B cell (primary cell): Measurements from ENCODE around the gene SCYL2. TPM values are rescaled to one million over a fixed set of nuclear protein-coding genes. Genes with fewer than 3 reads are reported as not detected.

Experiments
- ATAC-seq: fragments of 200-7000 bp; cut with Tn5 transposase; one replicate; pipeline ENCODE4 v1.10.0; 2021; ENCODE audit warnings: low read depth, mild to moderate bottlenecking, moderate number of reproducible peaks, moderate library complexity
- CTCF ChIA-PET: fragments of 350-600 bp; sonication (Branson Sonifier 250); formaldehyde crosslinking; loops from one replicate; lab custom pipeline; 2021; ENCODE audit warnings: antibody characterized with exemption, inconsistent platforms; lab: Charles Lee
- POLR2A ChIA-PET: fragments of 350-600 bp; sonication (Branson Sonifier 250); formaldehyde crosslinking; loops from one replicate; lab custom pipeline; 2021; ENCODE audit warnings: antibody characterized with exemption; lab: Charles Lee
- DNase-seq: peaks from one replicate; pipeline ENCODE4 v3.0.0; 2013
- H2AFZ ChIP-seq: 2 replicates; pipeline ENCODE4 v1.6.1; 2012; ENCODE audit warnings: mild to moderate bottlenecking, low read depth, low read length; ENCODE audit not compliant: insufficient read depth, poor library complexity, severe bottlenecking
- H3K27ac ChIP-seq, 2 donors: 1 replicate in 1 of 2; 2 replicates in 1 of 2; pipeline ENCODE4 v1.5.1; 2012 to 2013; ENCODE audit warnings: low read length in 2 of 2, mild to moderate bottlenecking in 2 of 2, moderate library complexity in 1 of 2
- H3K27me3 ChIP-seq, 4 experiments: fragments of 200-600 bp in 1 of 4; sonication (generic) in 1 of 4; replicated peaks in 1 of 4; 1 replicate in 2 of 4; 2 replicates in 2 of 4; pipeline versions ENCODE4 v1.6.1 to v1.7.0; 2013 to 2016; ENCODE audit warnings: low read length in 3 of 4, mild to moderate bottlenecking in 2 of 4, mixed read lengths in 1 of 4, moderate library complexity in 1 of 4; ENCODE audit not compliant: insufficient read depth in 4 of 4, control insufficient read depth in 3 of 4; ENCODE audit errors: control extremely low read depth in 1 of 4
- H3K36me3 ChIP-seq, 2 experiments: replicated peaks in 1 of 2; 1 replicate in 1 of 2; 2 replicates in 1 of 2; pipeline versions ENCODE4 v1.6.1 to v1.7.1; 2013; ENCODE audit warnings: low read length in 1 of 2; ENCODE audit not compliant: insufficient read depth in 2 of 2, control insufficient read depth in 1 of 2; ENCODE audit errors: control extremely low read depth in 1 of 2, extremely low read depth in 1 of 2
- H3K4me1 ChIP-seq, 2 donors: fragments of 200-600 bp in 1 of 2; sonication (generic) in 1 of 2; 1 replicate in 1 of 2; 2 replicates in 1 of 2; pipeline versions ENCODE4 v1.5.1 to v1.6.1; 2013 to 2017; ENCODE audit warnings: low read length in 2 of 2; ENCODE audit not compliant: control insufficient read depth in 2 of 2, insufficient read depth in 2 of 2
- H3K4me2 ChIP-seq: replicated peaks from 2 replicates; pipeline ENCODE3; 2012; ENCODE audit warnings: mild to moderate bottlenecking, low read depth, low read length; ENCODE audit not compliant: poor library complexity, severe bottlenecking
- H3K4me3 ChIP-seq, 5 experiments: fragments of 200-600 bp in 1 of 5; sonication (generic) in 1 of 5; 1 replicate in 3 of 5; 2 replicates in 2 of 5; pipeline versions ENCODE4 v1.5.1 to v1.7.0; 2011 to 2016; ENCODE audit warnings: low read length in 4 of 5, mild to moderate bottlenecking in 4 of 5, low read depth in 2 of 5, control low read depth in 1 of 5, moderate library complexity in 1 of 5; ENCODE audit not compliant: insufficient read depth in 1 of 5; ENCODE audit errors: control extremely low read depth in 1 of 5, extremely low read depth in 1 of 5
- H3K79me2 ChIP-seq: fragments of 200-600 bp; sonication (generic); one replicate; pipeline ENCODE4 v1.6.0; 2016; ENCODE audit warnings: low read length; ENCODE audit not compliant: control insufficient read depth, insufficient read depth
- H3K9ac ChIP-seq: fragments of 200-600 bp; sonication (generic); 2 replicates; pipeline ENCODE4 v1.6.1; 2017; ENCODE audit warnings: mild to moderate bottlenecking, low read length, moderate library complexity
- H3K9me3 ChIP-seq, 3 donors: one replicate each; pipeline versions ENCODE4 v1.6.1 to v1.7.1; 2013; ENCODE audit warnings: low read length in 2 of 3; ENCODE audit not compliant: control insufficient read depth in 2 of 3, insufficient read depth in 1 of 3; ENCODE audit errors: control extremely low read depth in 1 of 3
- H4K20me1 ChIP-seq: 2 replicates; pipeline ENCODE4 v1.6.0; 2012; ENCODE audit warnings: mild to moderate bottlenecking, low read length; ENCODE audit not compliant: insufficient read depth, control insufficient read depth, poor library complexity, severe bottlenecking
- H3K27ac Mint-ChIP-seq: one replicate; pipeline ENCODE4 v1.8.0; 2021; ENCODE audit warnings: mixed read lengths
- H3K27me3 Mint-ChIP-seq: one replicate; pipeline ENCODE4 v1.8.0; 2021; ENCODE audit warnings: mixed read lengths
- H3K4me1 Mint-ChIP-seq: one replicate; pipeline ENCODE4 v1.8.0; 2021; ENCODE audit warnings: mixed read lengths
- H3K4me3 Mint-ChIP-seq: one replicate; pipeline ENCODE4 v1.8.0; 2021; ENCODE audit warnings: mixed read lengths
- H3K9me3 Mint-ChIP-seq: one replicate; pipeline ENCODE4 v1.8.0; 2022; ENCODE audit warnings: mixed read lengths; ENCODE audit not compliant: insufficient read depth
- CTCF ChIP-seq: fragments of 200-600 bp; IDR thresholded peaks from one replicate; pipeline ENCODE4 v1.8.0; 2022; ENCODE audit warnings: antibody characterized with exemption, mild to moderate bottlenecking
- EZH2 ChIP-seq: IDR thresholded peaks from 2 replicates; pipeline ENCODE4 v1.6.1; 2012; ENCODE audit warnings: borderline replicate concordance, low read depth, mild to moderate bottlenecking, moderate library complexity, low read length; ENCODE audit not compliant: insufficient read depth, poor library complexity, severe bottlenecking
- WGBS: methylation state at CpG from one replicate; pipeline ENCODE4 v1.1.5; 2013; ENCODE audit warnings: missing lambda C conversion rate; ENCODE audit not compliant: insufficient coverage; 5-methylcytosine and 5-hydroxymethylcytosine counted together
- intact Hi-C: fragments of 100-400 bp; cut with micrococcal nuclease; formaldehyde crosslinking; loops from one replicate; pipeline ENCODE4 v1.10.0; 2022
- polyA plus RNA-seq: library from polyadenylated mRNA; depleted of rRNA; stranded (reverse); fragments of >200 nt; gene quantifications from 2 replicates; pipeline ENCODE4 v1.2.3, GENCODE V29; 2012
- total RNA-seq, 2 donors: library from RNA; stranded (reverse); fragments of 120-200 nt in 1 of 2; gene quantifications; 1 replicate in 1 of 2; 2 replicates in 1 of 2; pipeline versions ENCODE4 v1.2.3 to v1.2.4, GENCODE V29; 2013 to 2022

Gene SCYL2
- total and polyA plus RNA-seq, 2 donors (not counting 1 experiment from before 2014, with no cell fraction given), result 8.8 to 38.4 TPM

- Mint-ChIP-seq H3K27me3 (no peaks in the 10 kb centered on the region), H3K4me1 (no peaks in the 10 kb centered on the region), H3K27ac (no peak overlapping the region), H3K9me3 (no peaks in the 10 kb centered on the region), H3K4me3 (no peak overlapping the region)
- Histone ChIP-seq H3K4me3 (no peak overlapping the region), H3K9me3 (no peaks in the 10 kb centered on the region), H3K4me2 (no peak overlapping the region), H3K9ac (no peak overlapping the region), H3K27me3 (no peaks in the 10 kb centered on the region), H3K27ac (no peak overlapping the region), H3K4me1 (no peaks in the 10 kb centered on the region), H4K20me1 (no peaks in the 10 kb centered on the region), H3K79me2 (no peaks in the 10 kb centered on the region), H2AFZ (no peak overlapping the region), H3K36me3 (no peaks in the 10 kb centered on the region)
- no peak for DNase-seq
- intact Hi-C loops, result no loop called here
- TF ChIP-seq EZH2, result no peak
- TF ChIP-seq CTCF, result no peak
- ATAC-seq, result no peak
- POLR2A ChIA-PET, result interaction anchor here (0.6 kb wide), 1 partner anchor 11 kb away, joined by 6 read pairs; no protein-coding TSS in a partner anchor
- CTCF ChIA-PET, result no interaction called here
Measured at GRCh38 chr12:100248886-100249285, 18.1 kb upstream of the SCYL2 start.

GRCh38 chr12:100249941-100250340 lies 17.0 kb upstream of the SCYL2 start:
- no peaks in the 10 kb centered on the region for H3K27me3 ChIP-seq
- Mint-ChIP-seq H3K4me3 (no peak overlapping the region), H3K4me1 (no peaks in the 10 kb centered on the region), H3K27ac (no peak overlapping the region), H3K9me3 (no peaks in the 10 kb centered on the region), H3K27me3 (no peaks in the 10 kb centered on the region)
- H4K20me1 ChIP-seq, result no peaks in the 10 kb centered on the region
- ChIA-PET CTCF (no interaction called here), POLR2A (no interaction called here)
- no peaks in the 10 kb centered on the region for H3K4me1 ChIP-seq
- intact Hi-C loops, result no loop called here
- no peaks in the 10 kb centered on the region for H3K79me2 ChIP-seq
- TF ChIP-seq CTCF (no peak), EZH2 (no peak)
- 85% methylated on average over 4 of the region's 7 CpGs for WGBS
- no peak for DNase-seq
- no peak for ATAC-seq
- no peak overlapping the region for H3K4me3 ChIP-seq
- no peak overlapping the region for H2AFZ ChIP-seq
- H3K4me2 ChIP-seq, result no peak overlapping the region
- H3K27ac ChIP-seq, result no peak overlapping the region
- H3K9me3 ChIP-seq, result no peaks in the 10 kb centered on the region
- H3K36me3 ChIP-seq, result no peaks in the 10 kb centered on the region
- H3K9ac ChIP-seq, result no peak overlapping the region
